Ishikawa (cell line): Measurements from ENCODE around the gene CDNF.

Experiments
- CEBPB ChIP-seq: IDR thresholded peaks from 2 replicates; pipeline ENCODE4 v1.6.1; 2012
- CREB1 ChIP-seq: IDR thresholded peaks from 2 replicates; pipeline ENCODE4 v1.6.1; 2012; ENCODE audit warnings: low read depth
- EP300 ChIP-seq: IDR thresholded peaks from 2 replicates; pipeline ENCODE4 v1.6.1; 2012; ENCODE audit warnings: borderline replicate concordance
- FOXM1 ChIP-seq: IDR thresholded peaks from 2 replicates; pipeline ENCODE4 v1.6.1; 2012; ENCODE audit warnings: low read depth, borderline replicate concordance
- NFIC ChIP-seq: IDR thresholded peaks from 2 replicates; pipeline ENCODE4 v1.6.1; 2012
- RAD21 ChIP-seq: IDR thresholded peaks from 2 replicates; pipeline ENCODE4 v1.6.1; 2012; ENCODE audit warnings: low read depth
- TAF1 ChIP-seq: IDR thresholded peaks from 2 replicates; pipeline ENCODE4 v1.6.1; 2012; ENCODE audit warnings: low read depth, mild to moderate bottlenecking
- TCF12 ChIP-seq: IDR thresholded peaks from 2 replicates; pipeline ENCODE4 v1.6.1; 2012; ENCODE audit warnings: low read depth
- TEAD4 ChIP-seq: IDR thresholded peaks from 2 replicates; pipeline ENCODE4 v1.6.1; 2012
- YY1 ChIP-seq: IDR thresholded peaks from 2 replicates; pipeline ENCODE4 v1.6.1; 2012; ENCODE audit warnings: low read depth
- ZBTB7A ChIP-seq: IDR thresholded peaks from 2 replicates; pipeline ENCODE4 v1.6.1; 2012; ENCODE audit warnings: low read depth
- TF ChIP-seq, protein P1 (sequence below): IDR thresholded peaks from 2 replicates; pipeline ENCODE4 v1.6.1; 2012
- TF ChIP-seq, protein P2 (sequence below): IDR thresholded peaks from 2 replicates; pipeline ENCODE4 v1.6.1; 2012; ENCODE audit warnings: low read depth, mild to moderate bottlenecking
- TF ChIP-seq, protein P3 (sequence below): IDR thresholded peaks from 2 replicates; pipeline ENCODE4 v1.6.1; 2012

Gene CDNF

DNA sequence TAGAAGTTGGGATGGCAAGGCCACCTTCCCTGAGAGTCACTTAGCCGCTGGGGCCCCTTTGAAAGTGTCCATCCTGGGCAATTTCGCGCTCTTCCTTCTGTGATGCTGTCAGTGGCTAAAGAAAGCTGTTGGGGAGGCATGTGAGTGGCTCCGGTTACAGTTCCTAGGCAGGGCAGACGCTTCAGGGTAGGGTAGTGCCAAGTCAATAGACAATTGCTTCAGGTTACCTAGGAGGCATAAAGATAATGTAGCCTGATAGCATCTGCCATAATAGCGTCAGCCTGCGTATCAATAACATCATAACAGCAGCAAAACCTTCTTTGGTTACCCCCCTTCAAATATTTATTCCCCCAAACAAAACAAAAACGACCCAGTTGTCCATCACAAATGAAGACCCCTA, 63.0 kb downstream of the CDNF start, which contains the start of gene FAM107B:
Gene FAM107B (minus strand): TSS at position 101 of the 400 bp plus-strand sequence. CDS start 234 bp downstream, outside the sequence.
- TF ChIP-seq FOXM1 (no peak), NFIC (no peak), ZBTB7A (no peak), CREB1 (no peak), EP300 (no peak), TEAD4 (no peak), CEBPB (no peak), YY1 (no peak), TAF1 (no peak), RAD21 (no peak), TCF12 (no peak)
- TF ChIP-seq, protein P1, sequence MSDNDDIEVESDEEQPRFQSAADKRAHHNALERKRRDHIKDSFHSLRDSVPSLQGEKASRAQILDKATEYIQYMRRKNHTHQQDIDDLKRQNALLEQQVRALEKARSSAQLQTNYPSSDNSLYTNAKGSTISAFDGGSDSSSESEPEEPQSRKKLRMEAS = no peak
- TF ChIP-seq, protein P2, sequence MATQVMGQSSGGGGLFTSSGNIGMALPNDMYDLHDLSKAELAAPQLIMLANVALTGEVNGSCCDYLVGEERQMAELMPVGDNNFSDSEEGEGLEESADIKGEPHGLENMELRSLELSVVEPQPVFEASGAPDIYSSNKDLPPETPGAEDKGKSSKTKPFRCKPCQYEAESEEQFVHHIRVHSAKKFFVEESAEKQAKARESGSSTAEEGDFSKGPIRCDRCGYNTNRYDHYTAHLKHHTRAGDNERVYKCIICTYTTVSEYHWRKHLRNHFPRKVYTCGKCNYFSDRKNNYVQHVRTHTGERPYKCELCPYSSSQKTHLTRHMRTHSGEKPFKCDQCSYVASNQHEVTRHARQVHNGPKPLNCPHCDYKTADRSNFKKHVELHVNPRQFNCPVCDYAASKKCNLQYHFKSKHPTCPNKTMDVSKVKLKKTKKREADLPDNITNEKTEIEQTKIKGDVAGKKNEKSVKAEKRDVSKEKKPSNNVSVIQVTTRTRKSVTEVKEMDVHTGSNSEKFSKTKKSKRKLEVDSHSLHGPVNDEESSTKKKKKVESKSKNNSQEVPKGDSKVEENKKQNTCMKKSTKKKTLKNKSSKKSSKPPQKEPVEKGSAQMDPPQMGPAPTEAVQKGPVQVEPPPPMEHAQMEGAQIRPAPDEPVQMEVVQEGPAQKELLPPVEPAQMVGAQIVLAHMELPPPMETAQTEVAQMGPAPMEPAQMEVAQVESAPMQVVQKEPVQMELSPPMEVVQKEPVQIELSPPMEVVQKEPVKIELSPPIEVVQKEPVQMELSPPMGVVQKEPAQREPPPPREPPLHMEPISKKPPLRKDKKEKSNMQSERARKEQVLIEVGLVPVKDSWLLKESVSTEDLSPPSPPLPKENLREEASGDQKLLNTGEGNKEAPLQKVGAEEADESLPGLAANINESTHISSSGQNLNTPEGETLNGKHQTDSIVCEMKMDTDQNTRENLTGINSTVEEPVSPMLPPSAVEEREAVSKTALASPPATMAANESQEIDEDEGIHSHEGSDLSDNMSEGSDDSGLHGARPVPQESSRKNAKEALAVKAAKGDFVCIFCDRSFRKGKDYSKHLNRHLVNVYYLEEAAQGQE = no peak
- TF ChIP-seq, protein P3, sequence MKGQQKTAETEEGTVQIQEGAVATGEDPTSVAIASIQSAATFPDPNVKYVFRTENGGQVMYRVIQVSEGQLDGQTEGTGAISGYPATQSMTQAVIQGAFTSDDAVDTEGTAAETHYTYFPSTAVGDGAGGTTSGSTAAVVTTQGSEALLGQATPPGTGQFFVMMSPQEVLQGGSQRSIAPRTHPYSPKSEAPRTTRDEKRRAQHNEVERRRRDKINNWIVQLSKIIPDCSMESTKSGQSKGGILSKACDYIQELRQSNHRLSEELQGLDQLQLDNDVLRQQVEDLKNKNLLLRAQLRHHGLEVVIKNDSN = no peak

DNA sequence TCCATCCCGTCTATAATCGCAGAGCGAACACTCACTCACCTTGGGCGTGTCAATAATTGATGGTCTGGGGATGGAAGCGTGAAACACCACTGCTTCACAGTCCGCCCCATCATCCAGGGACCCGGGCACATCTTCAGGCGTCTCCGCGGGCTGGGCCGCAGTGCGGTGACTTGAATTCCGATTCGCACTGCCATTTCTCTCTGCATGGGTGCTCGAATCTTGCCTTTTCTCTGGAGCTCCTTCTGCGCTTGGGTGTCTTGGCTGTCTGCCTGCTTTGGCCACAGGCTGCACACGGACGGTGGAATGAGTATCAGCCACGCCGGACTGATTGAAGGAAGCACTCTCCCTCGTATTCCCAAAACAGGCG, 63.6 kb downstream of the CDNF start:
- no peak for TF ChIP-seq NFIC

DNA sequence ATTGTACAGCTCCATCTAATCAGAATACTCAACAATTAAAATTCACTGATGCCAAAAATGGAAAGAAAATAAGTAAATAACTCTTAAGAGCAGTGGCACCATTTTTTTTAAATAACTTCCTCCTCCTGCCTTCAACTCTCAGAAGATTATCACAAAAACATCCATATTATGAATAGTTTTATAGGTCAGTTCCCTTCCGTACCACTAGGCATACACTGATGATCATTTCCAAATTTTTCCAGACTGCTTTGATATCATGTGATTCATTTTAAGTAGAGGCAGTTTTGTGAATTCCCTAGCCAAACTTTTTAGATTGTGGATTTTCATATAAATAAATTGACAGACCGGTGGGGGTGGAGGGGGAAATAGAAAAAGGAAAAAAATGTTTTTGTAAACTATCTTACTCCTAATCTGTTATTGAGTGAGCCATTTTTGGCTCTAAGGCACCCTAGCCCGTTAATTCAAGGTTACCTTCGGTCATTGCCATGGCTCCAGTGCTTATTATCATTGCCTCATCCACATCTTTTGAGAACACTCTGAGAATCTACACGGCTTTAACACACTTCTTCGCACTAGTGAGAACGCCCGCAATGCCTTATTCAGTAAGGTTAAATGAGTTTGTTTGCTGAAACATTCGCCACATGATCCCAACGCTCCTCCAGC, 64.2 kb downstream of the CDNF start:
- TF ChIP-seq, protein P3 = no peak
- no peak for TF ChIP-seq YY1
- no peak for TF ChIP-seq CEBPB

DNA sequence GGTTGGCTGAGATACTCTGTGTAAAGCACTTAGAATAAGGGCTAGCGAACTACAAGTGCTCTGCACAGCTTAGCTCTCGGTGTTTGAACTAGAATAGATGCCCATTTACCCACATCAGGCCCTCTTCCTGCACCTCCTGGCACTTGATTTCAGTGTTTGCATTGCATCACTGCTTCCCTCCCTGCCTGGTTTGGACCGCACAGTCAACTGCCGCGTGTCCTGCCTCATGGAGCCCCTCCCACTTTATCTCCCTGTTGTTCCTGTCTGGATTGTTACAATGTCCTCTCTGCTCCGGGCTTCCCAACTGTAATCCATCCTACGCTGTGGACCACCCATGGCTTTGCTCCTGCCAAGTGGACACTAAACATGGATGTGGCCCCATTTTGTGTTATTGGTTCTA, 65.4 kb downstream of the CDNF start:
- TF ChIP-seq, protein P3 = no peak
- no peak for TF ChIP-seq FOXM1
- TF ChIP-seq YY1 = no peak
- no peak for TF ChIP-seq RAD21
- no peak for TF ChIP-seq TAF1
- TF ChIP-seq TEAD4 = no peak

DNA sequence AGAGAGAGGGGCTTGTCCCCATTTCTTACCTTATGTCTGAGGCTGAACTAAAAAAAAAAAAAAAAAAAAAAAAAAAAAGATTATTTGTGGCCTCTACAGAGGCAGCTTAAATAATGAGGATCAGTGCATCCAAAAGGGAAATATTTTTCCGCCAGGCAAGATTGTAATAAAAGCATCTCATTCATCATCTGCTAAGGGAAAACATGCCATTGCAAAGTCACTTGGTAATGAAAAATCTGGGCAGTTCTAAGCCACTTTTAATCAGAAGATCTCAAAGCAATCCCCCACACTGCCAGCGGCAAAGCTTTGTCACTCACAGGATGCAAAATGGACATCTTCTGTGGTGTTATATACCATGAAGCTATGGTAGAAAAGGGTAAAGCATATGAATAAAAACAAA, 66.9 kb downstream of the CDNF start:
- TF ChIP-seq, protein P3 = no peak
- TF ChIP-seq EP300 (no peak), TEAD4 (no peak), CEBPB (no peak), CREB1 (no peak), RAD21 (no peak)
- TF ChIP-seq, protein P1 = no peak
- TF ChIP-seq, protein P2 = no peak
